ENCODE results near the gene LILRB4. TPM values are rescaled to one million over a fixed set of nuclear protein-coding genes. Genes with fewer than 3 reads are reported as not detected.
"Not testable (repeated sequence)": the region's sequence is repeated elsewhere in the genome, so short reads cannot be mapped to it uniquely, and the experiment has no call there.

The LILRB4 gene
- total RNA-seq, 1 donor from 2014 or later: not detected

- no peak for DNase-seq (ENCODE audit: low read depth)
- Histone ChIP-seq H3K27me3 (ENCODE audit: control insufficient read depth, insufficient read depth, low read length) (no peaks in the 10 kb centered on the region), H3K36me3 (ENCODE audit: control insufficient read depth, insufficient read depth, low read length) (no peaks in the 10 kb centered on the region), H3K4me3 (ENCODE audit: low read depth, low read length) (no peak overlapping the region)
- TF ChIP-seq, protein P1, sequence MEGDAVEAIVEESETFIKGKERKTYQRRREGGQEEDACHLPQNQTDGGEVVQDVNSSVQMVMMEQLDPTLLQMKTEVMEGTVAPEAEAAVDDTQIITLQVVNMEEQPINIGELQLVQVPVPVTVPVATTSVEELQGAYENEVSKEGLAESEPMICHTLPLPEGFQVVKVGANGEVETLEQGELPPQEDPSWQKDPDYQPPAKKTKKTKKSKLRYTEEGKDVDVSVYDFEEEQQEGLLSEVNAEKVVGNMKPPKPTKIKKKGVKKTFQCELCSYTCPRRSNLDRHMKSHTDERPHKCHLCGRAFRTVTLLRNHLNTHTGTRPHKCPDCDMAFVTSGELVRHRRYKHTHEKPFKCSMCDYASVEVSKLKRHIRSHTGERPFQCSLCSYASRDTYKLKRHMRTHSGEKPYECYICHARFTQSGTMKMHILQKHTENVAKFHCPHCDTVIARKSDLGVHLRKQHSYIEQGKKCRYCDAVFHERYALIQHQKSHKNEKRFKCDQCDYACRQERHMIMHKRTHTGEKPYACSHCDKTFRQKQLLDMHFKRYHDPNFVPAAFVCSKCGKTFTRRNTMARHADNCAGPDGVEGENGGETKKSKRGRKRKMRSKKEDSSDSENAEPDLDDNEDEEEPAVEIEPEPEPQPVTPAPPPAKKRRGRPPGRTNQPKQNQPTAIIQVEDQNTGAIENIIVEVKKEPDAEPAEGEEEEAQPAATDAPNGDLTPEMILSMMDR (IDR thresholded peaks at IDR 0.05; ENCODE audit: insufficient read depth, low read length, poor library complexity, severe bottlenecking): no peak
These were observed 21.7 kb downstream of the LILRB4 start for GRCh38 chr19:54684527-54684926.

DNA sequence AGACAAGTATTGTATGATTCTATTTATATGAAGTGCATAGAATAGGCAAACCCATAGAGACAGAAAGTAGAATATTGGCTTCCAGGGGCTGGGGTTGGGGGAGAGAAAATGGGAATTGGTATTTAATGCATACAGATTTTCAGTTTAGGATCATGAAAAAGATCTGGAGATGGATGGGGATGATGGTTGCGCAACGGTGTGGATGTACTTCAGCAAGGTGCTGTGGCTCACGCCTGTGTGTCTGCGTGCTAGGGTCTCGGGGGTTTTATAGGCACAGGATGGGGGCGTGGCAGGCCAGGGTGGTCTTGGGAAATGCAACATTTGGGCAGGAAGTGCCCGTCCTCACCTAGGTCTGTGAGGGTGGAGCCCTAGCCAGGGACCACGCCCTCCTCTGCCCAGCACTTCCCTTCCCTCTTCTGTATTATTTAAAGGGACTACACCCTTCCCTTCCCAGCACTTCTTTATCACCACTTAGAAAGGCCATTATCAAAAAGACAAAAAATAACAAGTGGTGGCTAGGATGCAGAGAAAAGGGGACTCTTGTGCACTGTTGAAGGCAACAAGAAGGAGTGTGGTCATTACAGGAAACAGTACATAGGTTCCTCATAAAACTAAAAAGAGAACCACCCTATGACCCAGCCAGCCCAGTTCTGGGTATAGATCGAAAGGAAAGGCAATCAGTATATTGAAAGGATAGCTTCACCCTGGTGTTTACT, 29.0 kb downstream of the LILRB4 start:
- TF ChIP-seq, protein P1 (IDR thresholded peaks at IDR 0.05; ENCODE audit: insufficient read depth, low read length, poor library complexity, severe bottlenecking): no peak

DNA sequence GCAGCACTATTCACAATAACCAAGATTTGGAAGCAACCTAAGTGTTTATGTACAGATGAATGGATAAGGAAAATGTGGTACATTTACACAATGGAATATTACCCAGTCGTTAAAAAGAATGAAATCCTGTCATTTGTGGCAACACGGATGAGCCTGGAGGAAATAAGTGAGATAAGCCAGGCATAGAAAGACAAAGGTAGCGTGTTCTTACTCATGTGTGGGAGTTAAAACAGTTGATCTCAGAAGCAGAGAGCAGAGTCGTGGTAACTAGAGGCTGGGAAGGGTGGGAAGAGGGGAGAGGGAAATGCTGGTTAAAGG, 29.5 kb downstream of the LILRB4 start:
- TF ChIP-seq, protein P1 (IDR thresholded peaks at IDR 0.05; ENCODE audit: insufficient read depth, low read length, poor library complexity, severe bottlenecking): no peak
- no peak for DNase-seq (ENCODE audit: low read depth)
- no peaks in the 10 kb centered on the region for H3K27me3 ChIP-seq (ENCODE audit: control insufficient read depth, insufficient read depth, low read length)

More for the DNA sequence above, 29.0 kb downstream of the LILRB4 start:
- DNase-seq (ENCODE audit: low read depth): no peak
- H3K36me3 ChIP-seq (ENCODE audit: control insufficient read depth, insufficient read depth, low read length): no peaks in the 10 kb centered on the region
- no peak overlapping the region for H3K4me3 ChIP-seq (ENCODE audit: low read depth, low read length)
- H3K27me3 ChIP-seq (ENCODE audit: control insufficient read depth, insufficient read depth, low read length): no peaks in the 10 kb centered on the region

DNA sequence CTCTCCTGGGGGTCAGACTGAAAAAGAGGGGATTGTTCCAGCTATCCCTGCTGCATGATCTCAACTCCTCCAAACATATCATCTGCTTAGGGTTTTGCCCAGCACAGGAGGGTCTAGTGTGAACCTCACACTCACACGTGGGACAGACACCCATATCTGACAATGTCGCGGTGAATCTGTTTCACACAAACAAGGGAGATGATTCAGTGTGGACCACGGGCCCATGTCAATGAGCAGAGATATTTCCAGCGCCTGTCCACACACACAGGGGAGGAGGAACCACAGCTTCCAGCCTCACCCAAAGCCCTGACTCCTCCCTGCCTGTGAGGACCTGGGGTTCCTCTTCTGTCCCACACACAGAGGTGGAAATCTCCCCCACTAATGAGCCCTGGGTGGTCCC, 31.9 kb downstream of the LILRB4 start:
- H3K27me3 ChIP-seq (ENCODE audit: control insufficient read depth, insufficient read depth, low read length): no peaks in the 10 kb centered on the region
- no peak for DNase-seq (ENCODE audit: low read depth)
- H3K36me3 ChIP-seq (ENCODE audit: control insufficient read depth, insufficient read depth, low read length): no peaks in the 10 kb centered on the region
- TF ChIP-seq, protein P1 (IDR thresholded peaks at IDR 0.05; ENCODE audit: insufficient read depth, low read length, poor library complexity, severe bottlenecking): no peak
- H3K4me3 ChIP-seq (ENCODE audit: low read depth, low read length): no peak overlapping the region

More for the DNA sequence above, 29.5 kb downstream of the LILRB4 start:
- Histone ChIP-seq H3K36me3 (ENCODE audit: control insufficient read depth, insufficient read depth, low read length) (no peaks in the 10 kb centered on the region), H3K4me3 (ENCODE audit: low read depth, low read length) (no peak overlapping the region)

GRCh38 chr19:54696117-54696548, 33.3 kb downstream of the LILRB4 start:
- no peak for DNase-seq (ENCODE audit: low read depth)
- no peak overlapping the region for H3K4me3 ChIP-seq (ENCODE audit: low read depth, low read length)
- TF ChIP-seq, protein P1 (IDR thresholded peaks at IDR 0.05; ENCODE audit: insufficient read depth, low read length, poor library complexity, severe bottlenecking): no peak
- H3K27me3 ChIP-seq (ENCODE audit: control insufficient read depth, insufficient read depth, low read length): no peaks in the 10 kb centered on the region
- no peaks in the 10 kb centered on the region for H3K36me3 ChIP-seq (ENCODE audit: control insufficient read depth, insufficient read depth, low read length)

- H3K36me3 ChIP-seq (ENCODE audit: control insufficient read depth, insufficient read depth, low read length): no peaks in the 10 kb centered on the region
- no peak overlapping the region for H3K4me3 ChIP-seq (ENCODE audit: low read depth, low read length)
- TF ChIP-seq, protein P1 (IDR thresholded peaks at IDR 0.05; ENCODE audit: insufficient read depth, low read length, poor library complexity, severe bottlenecking): no peak
- no peaks in the 10 kb centered on the region for H3K27me3 ChIP-seq (ENCODE audit: control insufficient read depth, insufficient read depth, low read length)
- no peak for DNase-seq (ENCODE audit: low read depth)
These were observed 34.0 kb downstream of the LILRB4 start for GRCh38 chr19:54696766-54697165.

- H3K36me3 ChIP-seq (ENCODE audit: control insufficient read depth, insufficient read depth, low read length); DNase-seq (ENCODE audit: low read depth); H3K27me3 ChIP-seq (ENCODE audit: control insufficient read depth, insufficient read depth, low read length); H3K4me3 ChIP-seq (ENCODE audit: low read depth, low read length): not testable (repeated sequence)
These were observed 34.9 kb downstream of the LILRB4 start for GRCh38 chr19:54697716-54698115.

Measured in kidney epithelial cell (primary cell).